Measurements from ENCODE around the gene RHBDL1.
A peak's percentile ranks its signal among the peaks of the same experiment; 100 is the strongest.

RHBDL1 gene

GRCh38 chr16:675884-676564 lies 553 bp downstream of the RHBDL1 start:
- no peak for DNase-seq

GRCh38 chr16:676565-676902 lies 1.1 kb downstream of the RHBDL1 start:
- DNase-seq = no peak

GRCh38 chr16:676913-677312 lies 1.4 kb downstream of the RHBDL1 start:
- DNase-seq = no peak

GRCh38 chr16:677316-678190 lies 2.1 kb downstream of the RHBDL1 start:
- no peak for DNase-seq

- DNase-seq = no peak
These were observed 2.9 kb downstream of the RHBDL1 start for GRCh38 chr16:678209-678857.

- DNase-seq = no peak
These were observed 3.7 kb downstream of the RHBDL1 start for GRCh38 chr16:678858-679813.

- DNase-seq = peak; percentile 61
These were observed 4.5 kb downstream of the RHBDL1 start, which contains the start of gene STUB1 for GRCh38 chr16:679814-680624. Gene STUB1 (plus strand): TSS chr16:680410. CDS start chr16:680526, 116 bp downstream.

GRCh38 chr16:680625-680945 lies 5.1 kb downstream of the RHBDL1 start:
- DNase-seq = no peak

GRCh38 chr16:680967-681745 lies 5.7 kb downstream of the RHBDL1 start:
- DNase-seq = peak; percentile 4

- no peak for DNase-seq
These were observed 6.4 kb downstream of the RHBDL1 start for GRCh38 chr16:681746-682427.

GRCh38 chr16:682493-683395 lies 7.3 kb downstream of the RHBDL1 start:
- DNase-seq = no peak

- peak; percentile 4 for DNase-seq
These were observed 8.1 kb downstream of the RHBDL1 start for GRCh38 chr16:683396-684070.

GRCh38 chr16:684071-684794 lies 8.8 kb downstream of the RHBDL1 start, which contains the start of gene JMJD8:
Gene JMJD8 (minus strand): TSS chr16:684334. CDS start chr16:684319, 15 bp downstream.
- peak; percentile 79 for DNase-seq

GRCh38 chr16:684961-685696 lies 9.7 kb downstream of the RHBDL1 start:
- no peak for DNase-seq

GRCh38 chr16:685967-686366 lies 10.5 kb downstream of the RHBDL1 start:
- no peak for DNase-seq

- DNase-seq = no peak
These were observed 11.2 kb downstream of the RHBDL1 start for GRCh38 chr16:686459-687260.

All from KG1 (cell line).